Measurements from ENCODE around the gene GPC3.

The GPC3 gene

GRCh38 chrX:133561251-133561650 lies 424.1 kb downstream of the GPC3 start:
- TF ChIP-seq EZH2phosphoT487 (IDR thresholded peaks at IDR 0.05; ENCODE audit: borderline replicate concordance, low read length): no peak
- TF ChIP-seq, protein P1, sequence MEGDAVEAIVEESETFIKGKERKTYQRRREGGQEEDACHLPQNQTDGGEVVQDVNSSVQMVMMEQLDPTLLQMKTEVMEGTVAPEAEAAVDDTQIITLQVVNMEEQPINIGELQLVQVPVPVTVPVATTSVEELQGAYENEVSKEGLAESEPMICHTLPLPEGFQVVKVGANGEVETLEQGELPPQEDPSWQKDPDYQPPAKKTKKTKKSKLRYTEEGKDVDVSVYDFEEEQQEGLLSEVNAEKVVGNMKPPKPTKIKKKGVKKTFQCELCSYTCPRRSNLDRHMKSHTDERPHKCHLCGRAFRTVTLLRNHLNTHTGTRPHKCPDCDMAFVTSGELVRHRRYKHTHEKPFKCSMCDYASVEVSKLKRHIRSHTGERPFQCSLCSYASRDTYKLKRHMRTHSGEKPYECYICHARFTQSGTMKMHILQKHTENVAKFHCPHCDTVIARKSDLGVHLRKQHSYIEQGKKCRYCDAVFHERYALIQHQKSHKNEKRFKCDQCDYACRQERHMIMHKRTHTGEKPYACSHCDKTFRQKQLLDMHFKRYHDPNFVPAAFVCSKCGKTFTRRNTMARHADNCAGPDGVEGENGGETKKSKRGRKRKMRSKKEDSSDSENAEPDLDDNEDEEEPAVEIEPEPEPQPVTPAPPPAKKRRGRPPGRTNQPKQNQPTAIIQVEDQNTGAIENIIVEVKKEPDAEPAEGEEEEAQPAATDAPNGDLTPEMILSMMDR (IDR thresholded peaks at IDR 0.05; ENCODE audit: low read depth, low read length, poor library complexity, severe bottlenecking): no peak
- H3K36me3 ChIP-seq (ENCODE audit: control insufficient read depth, low read length): no peaks in the 10 kb centered on the region
- H3K79me2 ChIP-seq (ENCODE audit: control insufficient read depth, low read length): no peaks in the 10 kb centered on the region
- no peaks in the 10 kb centered on the region for H4K20me1 ChIP-seq (ENCODE audit: control insufficient read depth, insufficient read depth, low read depth, low read length)
- H3K27me3 ChIP-seq (ENCODE audit: control insufficient read depth, low read length): no peaks in the 10 kb centered on the region
- H3K27ac ChIP-seq (ENCODE audit: low read depth, low read length): no peak overlapping the region
- no peaks in the 10 kb centered on the region for H3K4me1 ChIP-seq (ENCODE audit: control insufficient read depth, low read length)
- H3F3A ChIP-seq (ENCODE audit: control insufficient read depth, insufficient read depth): no peaks in the 10 kb centered on the region
- H3K4me2 ChIP-seq (ENCODE audit: low read length): no peak overlapping the region
- H3K9me3 ChIP-seq (ENCODE audit: control insufficient read depth, insufficient read depth, low read length): no peaks in the 10 kb centered on the region
- H3K4me3 ChIP-seq (ENCODE audit: low read length): no peak overlapping the region
- H3K9me2 ChIP-seq (replicated peaks; ENCODE audit: control insufficient read depth, low read length): no peaks in the 10 kb centered on the region

DNA sequence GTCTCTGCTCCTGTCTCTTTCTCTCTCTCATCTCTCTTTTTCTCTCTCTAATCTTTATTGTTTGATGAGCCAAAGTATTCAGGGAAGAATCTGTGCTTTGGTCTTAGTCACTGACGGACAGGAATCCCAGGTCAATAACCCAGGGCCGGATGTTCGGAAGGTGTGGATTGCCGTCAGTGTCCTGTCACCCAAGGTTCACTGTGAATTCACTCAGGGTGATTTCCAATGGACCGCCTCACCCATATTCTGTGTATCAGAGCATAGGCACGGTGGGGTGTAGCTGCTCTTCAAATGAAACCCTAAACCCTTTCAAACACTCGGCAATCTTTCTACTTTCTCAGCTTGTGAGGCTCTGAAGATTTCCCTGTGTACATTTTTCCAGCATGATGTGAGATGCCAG lies 425.5 kb downstream of the GPC3 start:
- Histone ChIP-seq H3K4me2 (ENCODE audit: low read length) (no peak overlapping the region), H3F3A (ENCODE audit: control insufficient read depth, insufficient read depth) (no peaks in the 10 kb centered on the region)
- no peak for TF ChIP-seq EZH2phosphoT487 (IDR thresholded peaks at IDR 0.05; ENCODE audit: borderline replicate concordance, low read length)
- TF ChIP-seq, protein P1 (IDR thresholded peaks at IDR 0.05; ENCODE audit: low read depth, low read length, poor library complexity, severe bottlenecking): no peak

GRCh38 chrX:133555782-133556458 lies 429.5 kb downstream of the GPC3 start:
- H3K27me3 ChIP-seq (ENCODE audit: control insufficient read depth, low read length): no peaks in the 10 kb centered on the region
- H3K9me3 ChIP-seq (ENCODE audit: control insufficient read depth, insufficient read depth, low read length): no peaks in the 10 kb centered on the region
- no peaks in the 10 kb centered on the region for H3K9me2 ChIP-seq (replicated peaks; ENCODE audit: control insufficient read depth, low read length)
- no peak overlapping the region for H3K4me2 ChIP-seq (ENCODE audit: low read length)
- no peaks in the 10 kb centered on the region for H3K36me3 ChIP-seq (ENCODE audit: control insufficient read depth, low read length)
- no peak overlapping the region for H3K4me3 ChIP-seq (ENCODE audit: low read length)
- H3K27ac ChIP-seq (ENCODE audit: low read depth, low read length): no peak overlapping the region
- no peaks in the 10 kb centered on the region for H3F3A ChIP-seq (ENCODE audit: control insufficient read depth, insufficient read depth)
- H3K4me1 ChIP-seq (ENCODE audit: control insufficient read depth, low read length): no peaks in the 10 kb centered on the region
- no peaks in the 10 kb centered on the region for H3K79me2 ChIP-seq (ENCODE audit: control insufficient read depth, low read length)
- TF ChIP-seq, protein P1 (IDR thresholded peaks at IDR 0.05; ENCODE audit: low read depth, low read length, poor library complexity, severe bottlenecking): no peak
- TF ChIP-seq EZH2phosphoT487 (IDR thresholded peaks at IDR 0.05; ENCODE audit: borderline replicate concordance, low read length): no peak
- H4K20me1 ChIP-seq (ENCODE audit: control insufficient read depth, insufficient read depth, low read depth, low read length): no peaks in the 10 kb centered on the region

More for the DNA sequence above, 425.5 kb downstream of the GPC3 start:
- H3K9me2 ChIP-seq (replicated peaks; ENCODE audit: control insufficient read depth, low read length): no peaks in the 10 kb centered on the region
- no peaks in the 10 kb centered on the region for H3K36me3 ChIP-seq (ENCODE audit: control insufficient read depth, low read length)
- no peaks in the 10 kb centered on the region for H3K9me3 ChIP-seq (ENCODE audit: control insufficient read depth, insufficient read depth, low read length)
- no peaks in the 10 kb centered on the region for H3K27me3 ChIP-seq (ENCODE audit: control insufficient read depth, low read length)
- no peak overlapping the region for H3K4me3 ChIP-seq (ENCODE audit: low read length)
- H3K27ac ChIP-seq (ENCODE audit: low read depth, low read length): no peak overlapping the region
- no peaks in the 10 kb centered on the region for H4K20me1 ChIP-seq (ENCODE audit: control insufficient read depth, insufficient read depth, low read depth, low read length)
- H3K4me1 ChIP-seq (ENCODE audit: control insufficient read depth, low read length): no peaks in the 10 kb centered on the region
- H3K79me2 ChIP-seq (ENCODE audit: control insufficient read depth, low read length): no peaks in the 10 kb centered on the region

Measured in DOHH2 (cell line).